Skeletal muscle tissue (tissue), 4 donors: ENCODE data around the gene FDX1. TPM values are rescaled to one million over a fixed set of nuclear protein-coding genes. Genes with fewer than 3 reads are reported as not detected.

ENCODE experiments used
- H3K27ac ChIP-seq: one replicate; pipeline ENCODE4 v1.7.0; 2013; ENCODE audit warnings: mild to moderate bottlenecking, low read depth, low read length, inconsistent platforms
- H3K27me3 ChIP-seq, 3 donors: one replicate each; pipeline ENCODE4 v1.7.0; 2013; ENCODE audit warnings: low read length in 3 of 3; ENCODE audit not compliant: control insufficient read depth in 3 of 3, insufficient read depth in 3 of 3
- H3K36me3 ChIP-seq, 3 donors: one replicate each; pipeline ENCODE4 v1.7.0; 2013; ENCODE audit warnings: low read length in 3 of 3; ENCODE audit not compliant: control insufficient read depth in 3 of 3, insufficient read depth in 3 of 3
- H3K4me1 ChIP-seq, 3 donors: one replicate each; pipeline ENCODE4 v1.7.0; 2013; ENCODE audit warnings: low read length in 3 of 3, mild to moderate bottlenecking in 3 of 3; ENCODE audit not compliant: control insufficient read depth in 3 of 3, insufficient read depth in 3 of 3
- H3K4me3 ChIP-seq, 3 donors: one replicate each; pipeline ENCODE4 v1.7.0; 2013; ENCODE audit warnings: low read length in 3 of 3
- H3K9ac ChIP-seq, 3 donors: one replicate each; pipeline ENCODE4 v1.7.0; 2013; ENCODE audit warnings: low read length in 3 of 3, mild to moderate bottlenecking in 3 of 3, moderate library complexity in 2 of 3, low read depth in 1 of 3
- H3K9me3 ChIP-seq, 3 donors: one replicate each; pipeline ENCODE4 v1.7.0; 2013; ENCODE audit warnings: low read length in 3 of 3; ENCODE audit not compliant: control insufficient read depth in 3 of 3
- total RNA-seq: library from RNA; depleted of rRNA; stranded (reverse); fragments of >200 nt; gene quantifications from one replicate; pipeline ENCODE4 v1.2.3, GENCODE V29; 2014
- donor health status: Osteomylitis.

FDX1 gene
- total RNA-seq, 1 donor from 2014 or later, result 7.3 TPM

- no peak overlapping the region for H3K4me3 ChIP-seq
- no peaks in the 10 kb centered on the region for H3K9me3 ChIP-seq
- H3K27me3 ChIP-seq, result no peaks in the 10 kb centered on the region
- H3K4me1 ChIP-seq, result peaks cover 0 to 4% (median 0%) of the 10 kb centered on the region in 3 donors
- H3K27ac ChIP-seq, result no peak overlapping the region
- H3K36me3 ChIP-seq, result peaks cover under 1 to 5% (median 2%) of the 10 kb centered on the region in 3 donors
- H3K9ac ChIP-seq, result no peak overlapping the region
Observed at GRCh38 chr11:110446061-110446460, 16.3 kb downstream of the FDX1 start.

- Histone ChIP-seq H3K9me3 (no peaks in the 10 kb centered on the region), H3K27me3 (no peaks in the 10 kb centered on the region), H3K4me1 (peaks cover 0 to 4% (median 0%) of the 10 kb centered on the region in 3 donors), H3K27ac (no peak overlapping the region), H3K4me3 (no peak overlapping the region), H3K36me3 (peaks cover 0 to 3% (median 2%) of the 10 kb centered on the region in 3 donors), H3K9ac (no peak overlapping the region)
Observed at GRCh38 chr11:110446594-110446993, 16.8 kb downstream of the FDX1 start.

GRCh38 chr11:110447343-110447742, 17.6 kb downstream of the FDX1 start:
- Histone ChIP-seq H3K36me3 (peaks cover 0 to 3% (median 2%) of the 10 kb centered on the region in 3 donors), H3K9me3 (no peaks in the 10 kb centered on the region), H3K27ac (no peak overlapping the region), H3K4me1 (peaks cover 0 to 4% (median 0%) of the 10 kb centered on the region in 3 donors), H3K9ac (no peak overlapping the region), H3K4me3 (no peak overlapping the region), H3K27me3 (no peaks in the 10 kb centered on the region)

- no peaks in the 10 kb centered on the region for H3K27me3 ChIP-seq
- no peak overlapping the region for H3K4me3 ChIP-seq
- no peaks in the 10 kb centered on the region for H3K9me3 ChIP-seq
- H3K36me3 ChIP-seq, result peaks cover 0 to 3% (median 2%) of the 10 kb centered on the region in 3 donors
- no peak overlapping the region for H3K27ac ChIP-seq
- H3K4me1 ChIP-seq, result peaks cover 0 to 4% (median 0%) of the 10 kb centered on the region in 3 donors
- H3K9ac ChIP-seq, result no peak overlapping the region
Observed at GRCh38 chr11:110447897-110448745, 18.4 kb downstream of the FDX1 start.

GRCh38 chr11:110450246-110450645, 20.5 kb downstream of the FDX1 start:
- Histone ChIP-seq H3K9ac (no peak overlapping the region), H3K27ac (no peak overlapping the region), H3K36me3 (peaks cover 0 to 3% (median 2%) of the 10 kb centered on the region in 3 donors), H3K9me3 (no peaks in the 10 kb centered on the region), H3K27me3 (no peaks in the 10 kb centered on the region), H3K4me3 (no peak overlapping the region), H3K4me1 (peaks cover 0 to 4% (median 0%) of the 10 kb centered on the region in 3 donors)

GRCh38 chr11:110452720-110453119, 23.0 kb downstream of the FDX1 start:
- H3K27me3 ChIP-seq, result no peaks in the 10 kb centered on the region
- no peaks in the 10 kb centered on the region for H3K9me3 ChIP-seq
- no peaks in the 10 kb centered on the region for H3K36me3 ChIP-seq
- H3K4me1 ChIP-seq, result peaks cover 0 to 9% (median 0%) of the 10 kb centered on the region in 3 donors
- H3K4me3 ChIP-seq, result no peak overlapping the region
- H3K27ac ChIP-seq, result no peak overlapping the region
- H3K9ac ChIP-seq, result no peak overlapping the region

- H3K36me3 ChIP-seq, result no peaks in the 10 kb centered on the region
- no peak overlapping the region for H3K4me3 ChIP-seq
- no peak overlapping the region for H3K27ac ChIP-seq
- H3K4me1 ChIP-seq, result peaks cover 0 to 5% (median 0%) of the 10 kb centered on the region in 3 donors
- H3K27me3 ChIP-seq, result no peaks in the 10 kb centered on the region
- H3K9me3 ChIP-seq, result no peaks in the 10 kb centered on the region
- H3K9ac ChIP-seq, result no peak overlapping the region
Observed at GRCh38 chr11:110453684-110454354, 24.1 kb downstream of the FDX1 start.

GRCh38 chr11:110454609-110455008, 24.9 kb downstream of the FDX1 start:
- Histone ChIP-seq H3K9ac (no peak overlapping the region), H3K9me3 (no peaks in the 10 kb centered on the region), H3K4me1 (peaks cover 0 to 5% (median 0%) of the 10 kb centered on the region in 3 donors), H3K27ac (no peak overlapping the region), H3K36me3 (peaks cover 0 to 3% (median under 1%) of the 10 kb centered on the region in 3 donors), H3K27me3 (no peaks in the 10 kb centered on the region), H3K4me3 (no peak overlapping the region)

- Histone ChIP-seq H3K27ac (no peak overlapping the region), H3K9ac (no peak overlapping the region), H3K9me3 (no peaks in the 10 kb centered on the region), H3K4me1 (peaks cover 0 to 5% (median 0%) of the 10 kb centered on the region in 3 donors), H3K27me3 (no peaks in the 10 kb centered on the region), H3K36me3 (peaks cover 0 to 3% (median 3%) of the 10 kb centered on the region in 3 donors), H3K4me3 (no peak overlapping the region)
Observed at GRCh38 chr11:110455718-110456117, 26.0 kb downstream of the FDX1 start.

- H3K4me1 ChIP-seq, result no peaks in the 10 kb centered on the region
- peaks cover 0 to 5% (median 3%) of the 10 kb centered on the region in 3 donors for H3K36me3 ChIP-seq
- H3K4me3 ChIP-seq, result no peak overlapping the region
- H3K27me3 ChIP-seq, result no peaks in the 10 kb centered on the region
- no peak overlapping the region for H3K27ac ChIP-seq
- H3K9me3 ChIP-seq, result no peaks in the 10 kb centered on the region
- H3K9ac ChIP-seq, result no peak overlapping the region
Observed at GRCh38 chr11:110463153-110463552, 33.4 kb downstream of the FDX1 start.
